GM23248 (cell line): Measurements from ENCODE around the gene H2BW2.

Experiments
- EZH2 ChIP-seq: fragments of 200-600 bp; sonication (generic); IDR thresholded peaks from 2 replicates; pipeline ENCODE4 v1.6.1; 2018; ENCODE audit warnings: antibody characterized with exemption, mild to moderate bottlenecking; ENCODE audit not compliant: insufficient read depth, poor library complexity, severe bottlenecking
- EZH2phosphoT487 ChIP-seq: fragments of 200-600 bp; sonication (generic); IDR thresholded peaks from 2 replicates; pipeline ENCODE4 v1.6.1; 2018; ENCODE audit warnings: antibody characterized with exemption, moderate library complexity, mild to moderate bottlenecking, low read depth; ENCODE audit not compliant: insufficient read depth

DNA sequence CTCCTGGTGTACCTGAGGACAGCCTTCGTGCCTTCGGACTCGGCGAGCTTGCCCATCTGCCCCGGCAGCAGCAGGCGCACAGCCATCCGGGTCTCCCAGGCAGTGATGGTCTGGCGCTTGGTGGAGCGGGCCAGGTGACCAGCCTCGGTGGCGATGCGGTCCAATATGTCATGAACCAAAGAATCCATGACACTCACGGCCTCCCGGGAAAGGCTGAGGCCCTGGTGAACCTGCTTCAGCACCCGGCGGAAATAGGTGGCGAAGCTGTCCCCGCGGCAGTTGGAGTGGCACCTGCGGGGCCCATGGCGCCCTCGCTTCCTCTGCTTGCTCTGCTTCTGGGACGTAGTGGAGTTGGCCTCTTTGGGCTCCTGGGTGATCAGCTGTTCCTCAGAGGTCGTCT is 26.6 kb upstream of the H2BW2 start:
- TF ChIP-seq EZH2 (no peak), EZH2phosphoT487 (no peak)
